RWPE2 (cell line): ENCODE measurements around the gene KIAA1217.

Experiments used
- ATAC-seq: fragments of 200-7000 bp; cut with Tn5 transposase; 3 replicates; pipeline ENCODE4 v1.9.1; 2021; ENCODE audit warnings: low read depth
- DNase-seq: peaks from one replicate; pipeline ENCODE4 v3.0.0-alpha.2; 2020; ENCODE audit warnings: low spot score
- H3K27ac ChIP-seq: fragments of 450-650 bp; 2 replicates; pipeline ENCODE4 v1.5.1; 2017; ENCODE audit warnings: mild to moderate bottlenecking; ENCODE audit not compliant: poor library complexity, severe bottlenecking
- H3K27me3 ChIP-seq: fragments of 250-450 bp; sonication (Bioruptor Pico); 2 replicates; pipeline ENCODE4 v1.5.1; 2021; ENCODE audit warnings: mild to moderate bottlenecking, moderate library complexity; ENCODE audit not compliant: insufficient read depth, poor library complexity, severe bottlenecking
- H3K36me3 ChIP-seq: fragments of 250-450 bp; sonication (Bioruptor Pico); 2 replicates; pipeline ENCODE4 v1.5.1; 2020; ENCODE audit warnings: low read depth, mild to moderate bottlenecking, moderate library complexity
- H3K4me1 ChIP-seq: fragments of 250-450 bp; sonication (Bioruptor Pico); 2 replicates; pipeline ENCODE4 v1.5.1; 2021; ENCODE audit warnings: mild to moderate bottlenecking, moderate library complexity; ENCODE audit not compliant: insufficient read depth, poor library complexity, severe bottlenecking
- H3K4me3 ChIP-seq: fragments of 250-450 bp; sonication (Bioruptor Pico); 2 replicates; pipeline ENCODE4 v1.5.1; 2021; ENCODE audit warnings: mild to moderate bottlenecking, moderate library complexity; ENCODE audit not compliant: severe bottlenecking
- H3K9me3 ChIP-seq: fragments of 250-450 bp; sonication (Bioruptor Pico); 2 replicates; pipeline ENCODE4 v1.5.1; 2021; ENCODE audit warnings: mild to moderate bottlenecking, moderate library complexity; ENCODE audit not compliant: severe bottlenecking
- CTCF ChIP-seq: fragments of 450-650 bp; IDR thresholded peaks from one replicate; pipeline ENCODE4 v1.5.1; 2017; ENCODE audit warnings: mild to moderate bottlenecking, moderate library complexity; ENCODE audit not compliant: poor library complexity, severe bottlenecking

Gene KIAA1217

GRCh38 chr10:24579906-24580305 is 371.0 kb downstream of the KIAA1217 start:
- no peaks in the 10 kb centered on the region; the same call in 1 of the 2 replicates for H3K36me3 ChIP-seq
- no peaks in the 10 kb centered on the region for H3K9me3 ChIP-seq
- H3K4me1 ChIP-seq: no peaks in the 10 kb centered on the region
- ATAC-seq: no peak
- H3K4me3 ChIP-seq: no peak overlapping the region
- DNase-seq: no peak
- H3K27me3 ChIP-seq: no peaks in the 10 kb centered on the region
- H3K27ac ChIP-seq: no peak overlapping the region
- no peak for TF ChIP-seq CTCF

GRCh38 chr10:24589265-24589664 is 380.3 kb downstream of the KIAA1217 start:
- no peak for TF ChIP-seq CTCF
- Histone ChIP-seq H3K4me1 (no peaks in the 10 kb centered on the region), H3K9me3 (no peaks in the 10 kb centered on the region), H3K27me3 (no peaks in the 10 kb centered on the region), H3K27ac (no peak overlapping the region), H3K36me3 (peaks cover 82% of the 10 kb centered on the region), H3K4me3 (no peak overlapping the region)
- ATAC-seq (no peak), DNase-seq (no peak)

- H3K36me3 ChIP-seq: peaks cover 98% of the 10 kb centered on the region
- ATAC-seq (no peak), DNase-seq (no peak)
- H3K9me3 ChIP-seq: no peaks in the 10 kb centered on the region
- no peaks in the 10 kb centered on the region for H3K4me1 ChIP-seq
- no peaks in the 10 kb centered on the region for H3K27me3 ChIP-seq
- no peak for TF ChIP-seq CTCF
- H3K4me3 ChIP-seq: no peak overlapping the region
- no peak overlapping the region for H3K27ac ChIP-seq
Observed at GRCh38 chr10:24590697-24591457, 381.9 kb downstream of the KIAA1217 start.

GRCh38 chr10:24596217-24596930 is 387.4 kb downstream of the KIAA1217 start:
- DNase-seq (no peak), ATAC-seq (no peak)
- no peak for TF ChIP-seq CTCF
- no peaks in the 10 kb centered on the region for H3K9me3 ChIP-seq
- peaks cover 100% of the 10 kb centered on the region for H3K36me3 ChIP-seq
- no peak overlapping the region for H3K4me3 ChIP-seq
- H3K27me3 ChIP-seq: no peaks in the 10 kb centered on the region
- H3K4me1 ChIP-seq: no peaks in the 10 kb centered on the region
- H3K27ac ChIP-seq: no peak overlapping the region

GRCh38 chr10:24597426-24597825 is 388.5 kb downstream of the KIAA1217 start:
- no peaks in the 10 kb centered on the region for H3K4me1 ChIP-seq
- no peak overlapping the region for H3K27ac ChIP-seq
- no peak overlapping the region for H3K4me3 ChIP-seq
- peaks cover 100% of the 10 kb centered on the region for H3K36me3 ChIP-seq
- DNase-seq (no peak), ATAC-seq (no peak)
- H3K9me3 ChIP-seq: no peaks in the 10 kb centered on the region
- TF ChIP-seq CTCF: no peak
- no peaks in the 10 kb centered on the region for H3K27me3 ChIP-seq
